NT2/D1 (cell line): Measurements from ENCODE around the gene ERI3.

ENCODE experiments used
- SUZ12 ChIP-seq: IDR thresholded peaks from 2 replicates; pipeline ENCODE4 v1.6.1; 2011; ENCODE audit not compliant: insufficient read length, insufficient read depth; ENCODE audit errors: extremely low read depth
- YY1 ChIP-seq: IDR thresholded peaks from 2 replicates; pipeline ENCODE4 v1.6.1; 2011; ENCODE audit not compliant: insufficient read length, insufficient read depth
- ZNF274 ChIP-seq: IDR thresholded peaks from 2 replicates; pipeline ENCODE4 v1.6.1; 2011; ENCODE audit warnings: mild to moderate bottlenecking, low read depth, low read length

DNA sequence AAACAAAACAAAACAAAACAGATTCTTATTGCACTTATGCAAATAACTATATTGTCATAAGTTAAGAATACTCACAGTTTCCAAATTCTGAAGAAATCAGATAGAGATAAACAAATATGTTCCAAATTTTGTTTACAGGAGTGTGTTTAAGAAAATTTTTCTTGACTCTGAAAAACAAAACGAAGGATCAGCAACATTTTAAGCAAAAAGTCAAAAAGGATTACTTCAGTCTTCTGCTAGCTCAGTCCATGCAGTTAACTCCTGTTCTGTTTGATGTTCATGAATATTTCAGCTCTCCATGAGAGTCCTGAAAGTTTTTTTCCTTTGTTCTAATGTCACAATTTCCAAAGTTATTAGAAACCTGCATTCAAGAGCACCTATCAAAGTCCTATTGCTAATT, 180.4 kb downstream of the ERI3 start:
- TF ChIP-seq ZNF274: no peak
- TF ChIP-seq YY1: no peak
- no peak for TF ChIP-seq SUZ12
